Measurements from ENCODE around the gene EPG5. TPM values are rescaled to one million over a fixed set of nuclear protein-coding genes. Genes with fewer than 3 reads are reported as not detected.

The EPG5 gene
- polyA plus RNA-seq (2012; ENCODE audit: missing spikeins), result 9.3 TPM

GRCh38 chr18:45967007-45967706, at the start of gene EPG5:
Gene EPG5 (minus strand): TSS chr18:45967329. CDS start chr18:45967239, 90 bp downstream.
- peak; percentile 66; the same call in 1 of the 2 replicates for TF ChIP-seq POLR2A (IDR thresholded peaks at IDR 0.05; ENCODE audit: low read depth, low read length)
- no peak for TF ChIP-seq TAF1 (IDR thresholded peaks at IDR 0.05; ENCODE audit: borderline replicate concordance, low read depth, low read length)
- DNase-seq (ENCODE audit: insufficient read length), result peak; percentile 87
- FAIRE-seq, result peak; percentile 99

- TF ChIP-seq TAF1 (IDR thresholded peaks at IDR 0.05; ENCODE audit: borderline replicate concordance, low read depth, low read length), result no peak
- no peak for TF ChIP-seq POLR2A (IDR thresholded peaks at IDR 0.05; ENCODE audit: low read depth, low read length)
- TF ChIP-seq POLR2AphosphoS5 (IDR thresholded peaks at IDR 0.05; ENCODE audit: low read depth, low read length), result no peak
- peak; percentile 67 for FAIRE-seq
- DNase-seq (ENCODE audit: insufficient read length), result no peak
These were observed 46.5 kb upstream of the EPG5 start for GRCh38 chr18:46013484-46014189.

- DNase-seq (ENCODE audit: insufficient read length) (no peak), FAIRE-seq (no peak)
- TF ChIP-seq POLR2AphosphoS5 (IDR thresholded peaks at IDR 0.05; ENCODE audit: low read depth, low read length) (no peak), POLR2A (IDR thresholded peaks at IDR 0.05; ENCODE audit: low read depth, low read length) (no peak), TAF1 (IDR thresholded peaks at IDR 0.05; ENCODE audit: borderline replicate concordance, low read depth, low read length) (no peak)
These were observed 43.5 kb upstream of the EPG5 start for GRCh38 chr18:46010676-46011075.

DNA sequence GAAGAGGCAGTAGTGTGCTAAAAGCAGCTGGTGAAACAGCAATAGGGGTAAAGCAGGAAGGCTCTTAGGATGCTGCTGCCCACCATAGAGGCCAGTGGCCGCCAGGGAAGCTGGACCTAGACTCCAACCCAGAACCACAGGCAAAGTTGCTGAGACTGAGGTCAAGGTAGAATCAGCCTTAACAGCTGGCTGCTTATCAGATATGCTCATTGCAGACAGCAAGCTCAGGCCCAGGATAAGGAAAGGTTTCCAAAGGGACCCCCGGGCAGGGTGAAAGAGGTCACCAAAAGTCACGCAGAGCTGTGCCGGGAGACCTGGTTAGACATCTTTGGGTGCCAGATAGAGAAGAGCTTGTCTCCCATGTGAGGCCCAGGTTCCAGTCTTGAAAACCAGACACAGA, 42.9 kb upstream of the EPG5 start:
- no peak for TF ChIP-seq TAF1 (IDR thresholded peaks at IDR 0.05; ENCODE audit: borderline replicate concordance, low read depth, low read length)
- FAIRE-seq (no peak), DNase-seq (ENCODE audit: insufficient read length) (no peak)

DNA sequence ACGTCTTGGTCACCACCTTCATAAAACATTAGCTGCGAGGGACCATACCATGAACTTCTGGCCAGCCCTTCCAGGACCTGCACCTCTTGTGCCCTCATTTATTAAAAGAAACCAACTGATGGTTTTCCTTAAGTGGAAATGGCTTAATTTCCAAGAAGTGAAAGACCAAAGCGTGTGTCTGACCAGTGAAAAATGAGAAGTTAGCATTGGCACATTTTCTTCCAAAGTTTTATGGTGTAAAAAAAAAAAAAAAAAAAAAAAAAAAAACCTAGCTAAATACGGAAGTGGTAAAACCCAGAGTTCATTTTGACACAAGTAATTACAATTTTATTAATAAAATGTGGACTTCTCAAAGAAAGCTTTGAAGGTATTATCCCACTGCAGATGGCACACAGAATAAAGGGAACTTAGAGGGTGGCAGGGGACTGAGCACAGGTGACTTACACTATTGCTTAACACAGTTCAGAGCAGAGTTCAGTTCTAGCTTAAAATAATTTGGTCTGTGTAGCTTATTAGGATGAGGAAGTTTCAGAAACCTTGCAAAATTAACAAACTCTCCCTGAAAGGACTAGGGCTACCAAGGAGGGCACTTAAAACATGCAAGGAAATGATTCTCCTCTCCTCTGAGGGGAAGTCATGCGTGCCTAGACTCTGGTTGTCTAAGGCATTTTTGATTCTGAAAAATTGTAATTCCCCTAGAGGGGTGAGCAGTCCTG, 42.2 kb upstream of the EPG5 start:
- FAIRE-seq, result no peak
- TF ChIP-seq POLR2A (IDR thresholded peaks at IDR 0.05; ENCODE audit: low read depth, low read length) (no peak), POLR2AphosphoS5 (IDR thresholded peaks at IDR 0.05; ENCODE audit: low read depth, low read length) (no peak)
- DNase-seq (ENCODE audit: insufficient read length), result no peak

DNA sequence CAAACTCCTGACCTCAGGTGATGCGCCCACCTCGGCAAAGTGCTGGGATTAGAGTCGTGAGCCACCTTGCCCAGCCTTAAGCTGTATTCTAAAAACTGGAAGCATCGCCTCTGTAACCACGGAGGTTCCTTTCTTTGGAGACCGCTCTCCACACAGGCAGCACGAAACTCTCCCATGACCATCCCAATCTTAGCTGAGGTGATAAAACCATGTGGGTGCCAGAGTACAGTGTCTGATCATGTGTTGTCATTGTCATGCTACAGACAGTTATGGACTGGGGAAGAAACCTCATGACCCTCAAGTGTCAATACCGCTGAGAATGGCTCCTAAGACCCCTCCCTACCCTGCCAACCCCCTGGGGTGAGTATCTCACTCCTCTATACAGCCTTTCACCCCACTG, 41.4 kb upstream of the EPG5 start:
- TF ChIP-seq TAF1 (IDR thresholded peaks at IDR 0.05; ENCODE audit: borderline replicate concordance, low read depth, low read length) (no peak), POLR2A (IDR thresholded peaks at IDR 0.05; ENCODE audit: low read depth, low read length) (no peak), POLR2AphosphoS5 (IDR thresholded peaks at IDR 0.05; ENCODE audit: low read depth, low read length) (no peak)
- no peak for FAIRE-seq
- DNase-seq (ENCODE audit: insufficient read length), result no peak

DNA sequence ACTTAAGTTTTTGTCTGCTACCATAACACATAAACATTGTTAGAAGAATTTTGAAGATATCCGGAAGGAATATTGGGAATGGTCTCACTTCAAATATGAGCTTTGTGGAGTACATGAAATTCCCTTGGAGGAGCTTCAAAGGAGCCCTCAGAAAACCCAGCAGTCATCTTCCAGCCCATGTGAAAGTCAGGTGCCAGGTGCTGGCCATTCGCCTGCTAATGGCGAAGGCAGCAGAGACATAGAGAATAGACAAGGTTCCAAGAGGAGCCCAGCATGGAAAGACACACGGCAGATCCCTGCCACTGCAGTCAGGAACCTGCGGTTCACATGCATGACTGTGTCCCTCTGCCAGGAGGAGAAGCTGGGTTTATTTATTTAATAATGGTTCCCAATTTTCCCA, 40.0 kb upstream of the EPG5 start:
- FAIRE-seq (no peak), DNase-seq (ENCODE audit: insufficient read length) (no peak)
- TF ChIP-seq TAF1 (IDR thresholded peaks at IDR 0.05; ENCODE audit: borderline replicate concordance, low read depth, low read length), result no peak
- TF ChIP-seq POLR2A (IDR thresholded peaks at IDR 0.05; ENCODE audit: low read depth, low read length), result no peak
- TF ChIP-seq POLR2AphosphoS5 (IDR thresholded peaks at IDR 0.05; ENCODE audit: low read depth, low read length), result no peak

- DNase-seq (ENCODE audit: insufficient read length), result no peak
- FAIRE-seq, result no peak
- TF ChIP-seq POLR2A (IDR thresholded peaks at IDR 0.05; ENCODE audit: low read depth, low read length), result no peak
- no peak for TF ChIP-seq POLR2AphosphoS5 (IDR thresholded peaks at IDR 0.05; ENCODE audit: low read depth, low read length)
- no peak for TF ChIP-seq TAF1 (IDR thresholded peaks at IDR 0.05; ENCODE audit: borderline replicate concordance, low read depth, low read length)
These were observed 35.8 kb upstream of the EPG5 start for GRCh38 chr18:46002934-46003333.

GRCh38 chr18:46001892-46002291, 34.8 kb upstream of the EPG5 start:
- TF ChIP-seq POLR2A (IDR thresholded peaks at IDR 0.05; ENCODE audit: low read depth, low read length) (no peak), POLR2AphosphoS5 (IDR thresholded peaks at IDR 0.05; ENCODE audit: low read depth, low read length) (no peak), TAF1 (IDR thresholded peaks at IDR 0.05; ENCODE audit: borderline replicate concordance, low read depth, low read length) (no peak)
- no peak for FAIRE-seq
- DNase-seq (ENCODE audit: insufficient read length), result no peak

DNA sequence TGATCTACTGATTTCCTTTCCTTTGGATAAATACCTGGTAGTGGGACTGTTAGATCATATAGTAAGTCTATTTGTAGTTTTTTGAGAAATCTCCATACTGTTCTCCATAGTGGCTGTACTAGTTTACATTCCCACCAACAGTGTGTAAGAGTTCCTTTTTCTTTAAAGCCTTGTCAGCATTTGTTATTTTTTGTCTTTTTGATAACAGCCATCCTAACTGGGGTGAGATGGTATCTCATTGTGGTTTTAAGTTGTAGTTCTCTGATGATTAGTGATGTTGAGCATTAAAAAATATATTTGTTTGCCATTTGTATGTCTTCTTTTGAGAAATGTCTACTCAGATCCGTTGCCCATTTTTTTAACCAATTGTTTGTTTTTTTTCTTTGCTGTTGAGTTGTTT, 33.9 kb upstream of the EPG5 start:
- DNase-seq (ENCODE audit: insufficient read length), result no peak
- no peak for TF ChIP-seq POLR2A (IDR thresholded peaks at IDR 0.05; ENCODE audit: low read depth, low read length)
- TF ChIP-seq POLR2AphosphoS5 (IDR thresholded peaks at IDR 0.05; ENCODE audit: low read depth, low read length), result no peak
- no peak for TF ChIP-seq TAF1 (IDR thresholded peaks at IDR 0.05; ENCODE audit: borderline replicate concordance, low read depth, low read length)
- FAIRE-seq, result no peak

DNA sequence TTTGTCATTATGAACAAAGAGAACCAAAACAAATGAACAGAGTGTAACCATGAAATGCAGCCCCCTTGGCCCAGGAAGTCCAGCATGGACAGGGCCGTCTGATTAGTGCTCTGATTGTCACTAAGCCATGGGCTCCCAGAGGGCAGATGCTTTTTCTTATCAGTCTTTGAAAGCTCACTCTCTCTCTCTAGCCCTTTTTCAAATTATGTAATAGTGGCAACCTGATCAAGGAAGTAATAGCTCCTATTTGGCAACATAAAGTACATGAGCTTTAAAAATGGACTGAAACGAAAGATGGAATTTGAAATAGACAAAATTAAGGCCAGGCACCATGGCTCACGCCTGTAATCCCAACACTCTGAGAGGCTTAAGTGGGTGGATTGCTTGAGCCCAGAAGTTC, 32.4 kb upstream of the EPG5 start:
- no peak for DNase-seq (ENCODE audit: insufficient read length)
- no peak for FAIRE-seq
- TF ChIP-seq POLR2A (IDR thresholded peaks at IDR 0.05; ENCODE audit: low read depth, low read length), result no peak
- no peak for TF ChIP-seq TAF1 (IDR thresholded peaks at IDR 0.05; ENCODE audit: borderline replicate concordance, low read depth, low read length)
- no peak for TF ChIP-seq POLR2AphosphoS5 (IDR thresholded peaks at IDR 0.05; ENCODE audit: low read depth, low read length)

DNA sequence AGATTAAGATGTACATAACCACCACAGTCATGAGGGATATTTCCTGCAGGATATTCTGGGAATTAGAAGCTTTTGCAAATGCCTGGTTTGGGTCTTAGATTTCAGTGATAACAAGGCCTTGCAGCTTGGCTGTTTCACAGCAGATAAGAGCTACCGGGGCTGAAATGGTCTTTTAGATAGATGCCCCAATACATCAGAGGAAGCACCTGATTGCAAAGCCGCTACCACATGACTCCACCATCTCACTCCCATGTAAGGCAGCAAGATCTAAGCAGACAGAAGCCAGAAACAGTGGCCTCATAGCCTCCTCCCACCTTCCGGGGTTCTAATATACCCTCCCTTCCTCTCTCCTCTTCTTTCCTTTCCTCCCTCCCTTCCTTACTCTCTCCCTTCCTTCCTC, 31.1 kb upstream of the EPG5 start:
- no peak for TF ChIP-seq POLR2AphosphoS5 (IDR thresholded peaks at IDR 0.05; ENCODE audit: low read depth, low read length)
- DNase-seq (ENCODE audit: insufficient read length), result no peak
- FAIRE-seq, result peak; percentile 51

Data from GM12892 (cell line).